Measurements from ENCODE around the gene FKBP1A.
"Not testable (repeated sequence)": the region's sequence is repeated elsewhere in the genome, so short reads cannot be mapped to it uniquely, and the experiment has no call there.

FKBP1A gene

DNA sequence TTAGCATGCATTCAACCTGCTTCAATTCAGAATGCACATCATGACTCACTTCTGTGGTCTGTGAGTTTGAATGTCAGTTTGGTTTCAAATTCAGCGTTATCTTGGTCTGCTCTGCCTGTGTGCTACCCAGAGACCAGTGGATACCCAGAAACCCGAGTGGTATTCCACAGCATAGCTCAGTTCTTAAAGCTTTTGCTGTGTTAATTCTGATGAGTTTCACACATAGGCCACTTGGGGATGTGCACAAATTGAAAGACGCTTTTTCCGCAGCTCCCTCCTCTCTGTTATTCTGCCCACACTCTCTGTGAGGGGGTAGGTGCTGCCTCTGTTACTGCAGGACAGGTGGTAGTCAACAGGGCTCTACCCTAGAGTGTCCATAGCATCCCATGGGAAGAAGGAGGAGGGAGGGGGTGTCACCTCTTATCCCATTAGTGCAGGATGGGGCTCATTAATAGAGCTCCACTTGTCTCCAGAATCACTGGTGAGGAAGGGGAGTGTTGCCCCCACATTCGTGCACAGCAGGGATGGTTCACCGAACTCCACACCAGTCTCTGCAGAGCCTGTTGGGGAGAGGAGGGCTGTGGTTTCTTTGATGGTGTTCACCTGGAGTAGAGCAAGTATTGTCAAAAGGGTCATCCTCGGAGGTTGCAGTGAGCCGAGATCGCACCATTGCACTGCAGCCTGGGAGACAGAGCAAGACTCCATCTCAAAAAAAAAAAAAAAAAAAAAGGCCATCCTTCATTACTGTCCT lies 34.8 kb downstream of the FKBP1A start:
- no peak for DNase-seq (ENCODE audit: low read depth)
- TF ChIP-seq, protein P1, sequence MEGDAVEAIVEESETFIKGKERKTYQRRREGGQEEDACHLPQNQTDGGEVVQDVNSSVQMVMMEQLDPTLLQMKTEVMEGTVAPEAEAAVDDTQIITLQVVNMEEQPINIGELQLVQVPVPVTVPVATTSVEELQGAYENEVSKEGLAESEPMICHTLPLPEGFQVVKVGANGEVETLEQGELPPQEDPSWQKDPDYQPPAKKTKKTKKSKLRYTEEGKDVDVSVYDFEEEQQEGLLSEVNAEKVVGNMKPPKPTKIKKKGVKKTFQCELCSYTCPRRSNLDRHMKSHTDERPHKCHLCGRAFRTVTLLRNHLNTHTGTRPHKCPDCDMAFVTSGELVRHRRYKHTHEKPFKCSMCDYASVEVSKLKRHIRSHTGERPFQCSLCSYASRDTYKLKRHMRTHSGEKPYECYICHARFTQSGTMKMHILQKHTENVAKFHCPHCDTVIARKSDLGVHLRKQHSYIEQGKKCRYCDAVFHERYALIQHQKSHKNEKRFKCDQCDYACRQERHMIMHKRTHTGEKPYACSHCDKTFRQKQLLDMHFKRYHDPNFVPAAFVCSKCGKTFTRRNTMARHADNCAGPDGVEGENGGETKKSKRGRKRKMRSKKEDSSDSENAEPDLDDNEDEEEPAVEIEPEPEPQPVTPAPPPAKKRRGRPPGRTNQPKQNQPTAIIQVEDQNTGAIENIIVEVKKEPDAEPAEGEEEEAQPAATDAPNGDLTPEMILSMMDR (IDR thresholded peaks at IDR 0.05; ENCODE audit: insufficient read depth, low read depth, low read length, missing control alignments), result no peak
- H3K4me3 ChIP-seq (ENCODE audit: low read length), result no peak overlapping the region

DNA sequence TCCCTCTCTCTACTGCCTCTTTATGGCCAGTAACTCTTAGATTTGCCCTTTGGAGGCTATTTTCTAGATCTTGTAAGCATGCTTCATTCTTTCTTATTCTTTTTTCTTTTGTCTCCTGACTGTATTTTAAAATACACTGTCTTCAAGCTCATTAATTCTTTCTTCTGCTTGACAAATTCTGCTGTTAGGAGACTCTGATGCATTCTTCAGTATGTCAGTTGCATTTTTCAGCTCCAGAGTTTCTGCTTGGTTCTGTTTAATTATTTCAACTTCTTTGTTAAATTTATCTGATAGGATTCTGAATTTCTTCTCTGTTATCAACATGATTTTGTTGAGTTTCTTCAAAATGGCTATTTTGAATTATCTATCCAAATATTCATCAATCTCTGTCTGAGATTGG lies 38.9 kb downstream of the FKBP1A start:
- TF ChIP-seq, protein P1 (IDR thresholded peaks at IDR 0.05; ENCODE audit: insufficient read depth, low read depth, low read length, missing control alignments), result no peak
- DNase-seq (ENCODE audit: low read depth), result no peak
- no peak overlapping the region for H3K4me3 ChIP-seq (ENCODE audit: low read length)

GRCh38 chr20:1346315-1346969 lies 46.4 kb downstream of the FKBP1A start:
- TF ChIP-seq, protein P1 (IDR thresholded peaks at IDR 0.05; ENCODE audit: insufficient read depth, low read depth, low read length, missing control alignments), result no peak
- H3K4me3 ChIP-seq (ENCODE audit: low read length), result no peak overlapping the region
- DNase-seq (ENCODE audit: low read depth), result no peak

DNA sequence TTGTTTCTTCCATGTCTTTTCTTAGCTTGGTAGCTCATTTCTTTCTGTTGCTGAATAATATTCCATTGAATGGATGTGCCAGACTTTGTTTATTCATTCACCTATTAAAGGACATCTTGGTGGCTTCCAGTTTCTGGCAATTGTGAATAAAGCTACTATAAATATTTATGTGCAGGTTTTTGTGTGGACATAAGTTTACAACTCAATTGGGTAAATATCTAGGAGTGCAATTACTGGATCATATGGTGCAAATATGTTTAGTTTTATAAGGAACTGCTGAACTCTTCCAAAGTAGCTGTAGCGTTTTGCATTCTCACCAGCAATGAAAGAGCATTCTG lies 47.1 kb downstream of the FKBP1A start:
- TF ChIP-seq, protein P1 (IDR thresholded peaks at IDR 0.05; ENCODE audit: insufficient read depth, low read depth, low read length, missing control alignments), result no peak

DNA sequence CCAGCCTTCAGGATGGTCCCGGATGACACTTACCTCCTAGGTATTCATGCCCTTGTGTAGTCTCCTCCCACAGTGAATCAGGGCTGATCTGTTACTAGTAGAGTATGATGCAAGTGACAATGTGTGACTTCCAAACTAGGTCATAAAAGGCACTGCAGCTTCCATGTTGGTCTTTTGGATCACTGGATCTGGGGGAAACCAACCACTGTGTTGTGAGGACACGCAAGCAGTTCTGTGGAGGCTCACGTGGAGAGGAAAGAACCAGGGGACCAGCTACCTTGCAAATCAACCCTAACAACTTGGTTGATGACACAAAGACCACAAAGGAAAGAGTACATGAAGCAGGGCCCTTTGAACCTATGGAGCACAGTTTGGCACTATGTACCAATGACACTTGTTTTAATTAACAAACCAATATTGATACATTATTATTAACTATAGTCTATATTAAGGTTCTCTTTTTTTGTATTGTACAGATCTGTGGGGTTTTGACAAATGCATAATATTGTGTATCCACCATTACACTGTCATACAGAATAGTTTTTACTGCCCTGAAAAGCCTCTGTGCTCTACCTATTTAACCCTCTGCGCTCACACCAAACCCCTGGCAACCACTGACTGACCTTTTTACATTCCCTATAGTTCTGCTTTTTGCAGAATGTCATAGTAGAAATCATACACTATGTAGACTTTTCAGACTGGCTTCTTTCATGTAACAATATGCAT lies 47.7 kb downstream of the FKBP1A start:
- H3K4me3 ChIP-seq (ENCODE audit: low read length), result no peak overlapping the region
- DNase-seq (ENCODE audit: low read depth), result no peak
- TF ChIP-seq, protein P1 (IDR thresholded peaks at IDR 0.05; ENCODE audit: insufficient read depth, low read depth, low read length, missing control alignments), result no peak

More for the DNA sequence above, 47.1 kb downstream of the FKBP1A start:
- DNase-seq (ENCODE audit: low read depth), result no peak
- no peak overlapping the region for H3K4me3 ChIP-seq (ENCODE audit: low read length)

DNA sequence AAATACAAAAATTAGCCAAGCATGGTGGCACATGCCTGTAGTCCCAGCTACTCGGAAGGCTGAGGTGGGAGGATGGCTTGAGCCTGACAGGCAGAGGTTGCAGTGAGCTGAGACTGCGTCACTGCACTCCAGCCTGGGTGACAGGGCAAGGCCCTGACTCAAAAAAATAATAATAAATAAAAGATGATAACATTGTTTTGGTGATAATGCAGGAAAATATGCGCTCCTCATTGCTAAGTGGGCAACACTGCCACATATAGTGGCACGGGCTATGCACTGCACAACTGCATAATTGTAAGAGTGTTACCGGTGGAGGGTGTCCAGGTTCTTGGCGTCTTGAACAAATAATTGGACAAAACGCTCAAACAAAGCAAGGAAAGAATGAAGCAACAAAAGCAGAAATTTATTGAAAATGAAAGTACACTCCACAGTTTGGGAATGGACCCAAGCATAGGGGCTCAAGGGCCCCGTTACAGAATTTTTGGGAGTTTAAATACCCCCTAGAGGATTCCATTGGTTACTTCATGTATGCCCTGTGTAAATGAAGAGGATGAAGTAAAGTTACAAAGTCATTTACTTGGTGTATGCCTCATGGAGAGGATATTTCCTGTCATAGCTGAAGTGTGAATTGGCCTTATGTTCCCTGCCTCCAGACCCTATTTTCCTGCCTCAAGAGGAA lies 49.3 kb downstream of the FKBP1A start:
- not testable (repeated sequence) for DNase-seq (ENCODE audit: low read depth); H3K4me3 ChIP-seq (ENCODE audit: low read length)

Data from epithelial cell of esophagus (primary cell).